Measurements from ENCODE around the gene GCA. TPM values are rescaled to one million over a fixed set of nuclear protein-coding genes. Genes with fewer than 3 reads are reported as not detected.

GCA gene
- total and polyA plus RNA-seq, 2 of the 4 experiments (the other 2 are of a cell fraction), result 2.2 to 3.6 TPM

GRCh38 chr2:162340822-162341221 lies 3.1 kb upstream of the GCA start:
- H2BK20ac ChIP-seq (ENCODE audit: low read depth, low read length), result no peak overlapping the region

More at GRCh38 chr2:162340822-162341221, 3.1 kb upstream of the GCA start:
- no peak for ATAC-seq (ENCODE audit: low read depth)
- DNase-seq, result no peak
- H3K9ac ChIP-seq (ENCODE audit: low read depth, low read length), result no peak overlapping the region
- no peaks in the 10 kb centered on the region for H3K79me1 ChIP-seq (ENCODE audit: low read depth in 1 of 2, low read length in 2 of 2)
- no peak overlapping the region for H2AFZ ChIP-seq (replicated peaks; ENCODE audit: low read length, poor library complexity)
- no peak overlapping the region for H3K4me2 ChIP-seq (ENCODE audit: low read depth, low read length)
- no peak overlapping the region for H4K91ac ChIP-seq (ENCODE audit: insufficient read depth, low read depth, low read length)
- no peak overlapping the region for H3K23ac ChIP-seq (ENCODE audit: low read depth, low read length)
- no peak overlapping the region for H3K18ac ChIP-seq (ENCODE audit: low read depth, low read length)
- no peak overlapping the region for H2AK9ac ChIP-seq (replicated peaks; ENCODE audit: low read depth, low read length, poor library complexity)
- no peaks in the 10 kb centered on the region for H3K9me1 ChIP-seq (ENCODE audit: insufficient read depth, low read length)
- in situ Hi-C loops (cut with MboI; ENCODE audit: low sequenced_read_pairs), result no loop called here
- H2AK5ac ChIP-seq (ENCODE audit: low read depth, low read length), result no peak overlapping the region
- H3K4me1 ChIP-seq (ENCODE audit: control insufficient read depth, insufficient read depth, low read length), result no peaks in the 10 kb centered on the region
- no peak overlapping the region for H3K4ac ChIP-seq (ENCODE audit: low read depth, low read length)
- no peak overlapping the region for H4K5ac ChIP-seq (ENCODE audit: low read depth, low read length)
- ChIA-PET CTCF (no interaction called here), POLR2A (ENCODE audit: unreplicated experiment) (no interaction called here)
- H3K27me3 ChIP-seq (ENCODE audit: control insufficient read depth, insufficient read depth, low read length), result 0 out of 2 replicates have a peak, but pooled peaks cover 2% of the 10 kb centered on the region
- H3K4me3 ChIP-seq (ENCODE audit: insufficient read depth, low read depth, low read length), result no peak overlapping the region
- dilution Hi-C loops (cut with HindIII; ENCODE audit: low sequenced_read_pairs, unreplicated experiment), result no loop called here
- no peaks in the 10 kb centered on the region for H4K20me1 ChIP-seq (ENCODE audit: insufficient read depth, low read length)
- H3K9me3 ChIP-seq (ENCODE audit: control insufficient read depth, insufficient read depth, low read length), result no peaks in the 10 kb centered on the region
- H3K27ac ChIP-seq (ENCODE audit: insufficient read depth, low read length), result no peak overlapping the region
- H2BK5ac ChIP-seq (ENCODE audit: low read depth, low read length, poor library complexity, severe bottlenecking), result no peak overlapping the region
- no peak overlapping the region for H4K8ac ChIP-seq (ENCODE audit: low read depth in 2 of 2, low read length in 2 of 2)
- H2BK120ac ChIP-seq (ENCODE audit: low read depth, low read length), result no peak overlapping the region
- TF ChIP-seq RAD21 (IDR thresholded peaks at IDR 0.05; ENCODE audit: low read length), result no peak
- TF ChIP-seq USF2 (IDR thresholded peaks at IDR 0.05; ENCODE audit: low read depth, low read length), result no peak
- TF ChIP-seq CHD1 (IDR thresholded peaks at IDR 0.05; ENCODE audit: low read depth, low read length), result no peak
- peak; percentile 58 for TF ChIP-seq MAFK (IDR thresholded peaks at IDR 0.05; ENCODE audit: low read depth, low read length)
- no peaks in the 10 kb centered on the region for H3K36me3 ChIP-seq (ENCODE audit: control insufficient read depth, insufficient read depth, low read length)
- H3K56ac ChIP-seq (ENCODE audit: extremely low read depth, insufficient read depth, low read length), result no peak overlapping the region
- H2BK15ac ChIP-seq (ENCODE audit: low read depth, low read length), result no peak overlapping the region
- intact Hi-C loops (cut with micrococcal nuclease), result no loop called here
- H3K14ac ChIP-seq (replicated peaks; ENCODE audit: low read depth, low read length), result no peak overlapping the region
- no TSS peak for BruUV-seq (replicated peaks)

Data from IMR-90 (cell line).